ENCODE measurements around the gene ABCB6. TPM values are rescaled to one million over a fixed set of nuclear protein-coding genes. Genes with fewer than 3 reads are reported as not detected.

Gene ABCB6
- polyA plus RNA-seq, 1 donor (not counting 4 experiments of a cell fraction or from before 2014, with no cell fraction given): 10.5 TPM

GRCh38 chr2:219210886-219211362, 7.8 kb downstream of the ABCB6 start:
- Histone ChIP-seq H2AFZ (ENCODE audit: control insufficient read depth, low read length) (no peak overlapping the region), H4K20me1 (ENCODE audit: control insufficient read depth, extremely low read depth, insufficient read depth, low read length) (no peaks in the 10 kb centered on the region), H3K4me2 (ENCODE audit: control insufficient read depth, extremely low read depth, insufficient read depth, low read depth, low read length) (no peak overlapping the region), H3K9ac (ENCODE audit: control insufficient read depth, extremely low read depth, insufficient read depth, low read length) (no peak overlapping the region), H3K27ac (ENCODE audit: control insufficient read depth, insufficient read depth, low read length) (no peak overlapping the region), H3K4me3 (ENCODE audit: control insufficient read depth in 2 of 3, extremely low read depth in 1 of 3, insufficient read depth in 2 of 3, low read depth in 1 of 3, low read length in 3 of 3) (no peak overlapping the region), H3K36me3 (ENCODE audit: control insufficient read depth in 2 of 2, extremely low read depth in 1 of 2, insufficient read depth in 2 of 2, low read length in 2 of 2) (peaks cover 23 to 29% of the 10 kb centered on the region in 2 experiments), H3K4me1 (ENCODE audit: control insufficient read depth, extremely low read depth, insufficient read depth, low read length) (peaks cover 16% of the 10 kb centered on the region), H3K9me3 (ENCODE audit: control insufficient read depth, low read depth, low read length) (no peaks in the 10 kb centered on the region), H3K79me2 (ENCODE audit: control insufficient read depth, insufficient read depth, low read length) (no peaks in the 10 kb centered on the region), H3K9me1 (ENCODE audit: control insufficient read depth, extremely low read depth, insufficient read depth, low read length) (no peaks in the 10 kb centered on the region), H3K27me3 (ENCODE audit: control insufficient read depth, extremely low read depth, insufficient read depth, low read length) (no peaks in the 10 kb centered on the region)
- dilution Hi-C loops (cut with MboI; ENCODE audit: extremely low pct_ligation_motif_present, low sequenced_read_pairs): no loop called here
- no peak for DNase-seq (ENCODE audit: low read depth, low spot score)
- no peak for FAIRE-seq
- TF ChIP-seq EZH2 (IDR thresholded peaks at IDR 0.05; ENCODE audit: low read length) (no peak), CTCF (optimal IDR thresholded peaks at IDR 0.05 in 1 of 3, IDR thresholded peaks at IDR 0.05 in 1 of 3, conservative IDR thresholded peaks at IDR 0.05 in 1 of 3; ENCODE audit: extremely low read depth in 1 of 3, insufficient read depth in 2 of 3, low read length in 3 of 3) (no peak)

GRCh38 chr2:219210196-219210885, 8.4 kb downstream of the ABCB6 start:
- FAIRE-seq (no peak), DNase-seq (ENCODE audit: low read depth, low spot score) (no peak)
- Histone ChIP-seq H3K9me3 (ENCODE audit: control insufficient read depth, low read depth, low read length) (no peaks in the 10 kb centered on the region), H3K27me3 (ENCODE audit: control insufficient read depth, extremely low read depth, insufficient read depth, low read length) (no peaks in the 10 kb centered on the region), H3K79me2 (ENCODE audit: control insufficient read depth, insufficient read depth, low read length) (no peaks in the 10 kb centered on the region), H3K9ac (ENCODE audit: control insufficient read depth, extremely low read depth, insufficient read depth, low read length) (no peak overlapping the region), H3K4me2 (ENCODE audit: control insufficient read depth, extremely low read depth, insufficient read depth, low read depth, low read length) (no peak overlapping the region), H3K4me1 (ENCODE audit: control insufficient read depth, extremely low read depth, insufficient read depth, low read length) (peaks cover 16% of the 10 kb centered on the region), H3K4me3 (ENCODE audit: control insufficient read depth in 2 of 3, extremely low read depth in 1 of 3, insufficient read depth in 2 of 3, low read depth in 1 of 3, low read length in 3 of 3) (no peak overlapping the region), H2AFZ (ENCODE audit: control insufficient read depth, low read length) (no peak overlapping the region), H4K20me1 (ENCODE audit: control insufficient read depth, extremely low read depth, insufficient read depth, low read length) (no peaks in the 10 kb centered on the region), H3K9me1 (ENCODE audit: control insufficient read depth, extremely low read depth, insufficient read depth, low read length) (no peaks in the 10 kb centered on the region), H3K36me3 (ENCODE audit: control insufficient read depth in 2 of 2, extremely low read depth in 1 of 2, insufficient read depth in 2 of 2, low read length in 2 of 2) (peaks cover 23 to 29% of the 10 kb centered on the region in 2 experiments), H3K27ac (ENCODE audit: control insufficient read depth, insufficient read depth, low read length) (no peak overlapping the region)
- TF ChIP-seq CTCF (optimal IDR thresholded peaks at IDR 0.05 in 1 of 3, IDR thresholded peaks at IDR 0.05 in 1 of 3, conservative IDR thresholded peaks at IDR 0.05 in 1 of 3; ENCODE audit: extremely low read depth in 1 of 3, insufficient read depth in 2 of 3, low read length in 3 of 3) (no peak), EZH2 (IDR thresholded peaks at IDR 0.05; ENCODE audit: low read length) (no peak)
- dilution Hi-C loops (cut with MboI; ENCODE audit: extremely low pct_ligation_motif_present, low sequenced_read_pairs): no loop called here
